Left lung (tissue), 10 donors: ENCODE data around the gene CD79A. TPM values are rescaled to one million over a fixed set of nuclear protein-coding genes. Genes with fewer than 3 reads are reported as not detected.
"Not testable (repeated sequence)": the region's sequence is repeated elsewhere in the genome, so short reads cannot be mapped to it uniquely, and the experiment has no call there.

ENCODE experiments used
- ATAC-seq: fragments of 200-7000 bp; cut with Tn5 transposase; one replicate; pipeline ENCODE4 v1.9.1; 2020; ENCODE audit warnings: moderate library complexity
- DNase-seq, 4 donors: peaks; one replicate each; pipeline ENCODE4 v3.0.0-alpha.2; 2013 to 2020
- H3K27ac ChIP-seq, 2 donors: fragments of 200-600 bp; sonication (generic) in 1 of 2; one replicate each; pipeline versions ENCODE4 v1.5.0 to v1.8.0; 2020 to 2021
- H3K27me3 ChIP-seq, 2 donors: fragments of 200-600 bp; sonication (generic) in 1 of 2; one replicate each; pipeline versions ENCODE4 v1.5.0 to v1.8.0; 2020 to 2021
- H3K36me3 ChIP-seq, 2 donors: fragments of 200-600 bp; sonication (generic) in 1 of 2; one replicate each; pipeline versions ENCODE4 v1.5.0 to v1.8.0; 2020 to 2021
- H3K4me1 ChIP-seq, 2 donors: fragments of 200-600 bp; one replicate each; pipeline ENCODE4 v1.8.0; 2021
- H3K4me3 ChIP-seq, 2 donors: fragments of 200-600 bp; sonication (generic) in 1 of 2; one replicate each; pipeline versions ENCODE4 v1.5.0 to v1.8.0; 2020 to 2021; ENCODE audit warnings: mild to moderate bottlenecking in 1 of 2
- H3K9me3 ChIP-seq, 2 donors: fragments of 200-600 bp; sonication (generic) in 1 of 2; one replicate each; pipeline versions ENCODE4 v1.5.0 to v1.8.0; 2020 to 2021
- CTCF ChIP-seq, 2 donors: fragments of 200-600 bp; sonication (generic) in 1 of 2; IDR thresholded peaks; one replicate each; pipeline versions ENCODE4 v1.5.0 to v1.8.0; 2021; ENCODE audit warnings: antibody characterized with exemption in 2 of 2
- intact Hi-C, 2 donors: fragments of 100-400 bp; cut with DNase I; formaldehyde crosslinking; loops; one replicate each; pipeline versions ENCODE4 v1.11.2 to v1.14.2; 2022
- polyA plus RNA-seq, 6 donors: library from polyadenylated mRNA; unstranded; fragments of 120-200 nt; gene quantifications; one replicate each; pipeline ENCODE4 v1.2.1, GENCODE V29; 2013; ENCODE audit not compliant: insufficient read length in 6 of 6
- total RNA-seq, 2 donors: library from RNA; stranded (reverse); fragmentation: NEBNext Ultra II Directional; extraction: Animal tissue kit (Norgen Biotek cat#: 25700); gene quantifications; one replicate each; pipeline ENCODE4 v1.2.1, GENCODE V29; 2021
- donor health status: DM: no; HTN: yes; CAD: no.
- donor health status: DM: no; HTN: no; CAD: no.

CD79A gene
- total and polyA plus RNA-seq, 8 donors, result 0.51 to 2.3 (median 1.2) TPM

GRCh38 chr19:41871573-41872383 is 5.3 kb upstream of the CD79A start:
- Histone ChIP-seq H3K27me3 (no peaks in the 10 kb centered on the region), H3K27ac (peak overlapping the region in 1 of 2 donors; percentile 74), H3K4me1 (peaks cover 25 to 87% of the 10 kb centered on the region in 2 donors), H3K36me3 (peaks cover 3 to 64% of the 10 kb centered on the region in 2 donors), H3K4me3 (no peak overlapping the region), H3K9me3 (no peaks in the 10 kb centered on the region)
- TF ChIP-seq CTCF (IDR thresholded peaks at IDR 0.05), result no peak
- no peak for DNase-seq
- intact Hi-C loops, result loop anchor here in 1 of 2 donors (5.0 kb wide), 1 partner anchor 66 kb away; no protein-coding TSS in a partner anchor
- ATAC-seq, result no peak

GRCh38 chr19:41872384-41872774 is 4.7 kb upstream of the CD79A start:
- intact Hi-C loops, result loop anchor here in 1 of 2 donors (5.0 kb wide), 1 partner anchor 65 kb away; no protein-coding TSS in a partner anchor
- ATAC-seq (no peak), DNase-seq (no peak)
- no peak for TF ChIP-seq CTCF (IDR thresholded peaks at IDR 0.05)
- peak overlapping the region in 1 of 2 donors; percentile 74 for H3K27ac ChIP-seq
- no peaks in the 10 kb centered on the region for H3K9me3 ChIP-seq
- H3K4me3 ChIP-seq, result no peak overlapping the region
- peaks cover 3 to 58% of the 10 kb centered on the region in 2 donors for H3K36me3 ChIP-seq
- no peaks in the 10 kb centered on the region for H3K27me3 ChIP-seq
- H3K4me1 ChIP-seq, result peaks cover 25 to 87% of the 10 kb centered on the region in 2 donors

- DNase-seq (peak in 3 of 4 donors; percentile 60 to 96 (median 78)), ATAC-seq (peak; percentile 84)
- peaks cover 3 to 52% of the 10 kb centered on the region in 2 donors for H3K36me3 ChIP-seq
- H3K27ac ChIP-seq, result peak overlapping the region in 1 of 2 donors; percentile 74
- no peaks in the 10 kb centered on the region for H3K9me3 ChIP-seq
- peak; percentile 61 to 66 for TF ChIP-seq CTCF (IDR thresholded peaks at IDR 0.05)
- intact Hi-C loops, result loop anchor here in 1 of 2 donors (5.0 kb wide), 1 partner anchor 64 kb away; no protein-coding TSS in a partner anchor
- no peak overlapping the region for H3K4me3 ChIP-seq
- no peaks in the 10 kb centered on the region for H3K27me3 ChIP-seq
- H3K4me1 ChIP-seq, result peaks cover 22 to 87% of the 10 kb centered on the region in 2 donors
These were observed 4.1 kb upstream of the CD79A start for GRCh38 chr19:41872775-41873647.

- intact Hi-C loops, ATAC-seq, H3K9me3 ChIP-seq, H3K27me3 ChIP-seq, H3K4me3 ChIP-seq, DNase-seq: not testable (repeated sequence)
- Histone ChIP-seq H3K36me3 (peaks cover 0 to 23% of the 10 kb centered on the region in 2 donors), H3K4me1 (peaks cover 5 to 69% of the 10 kb centered on the region in 2 donors), H3K27ac (peak overlapping the region in 1 of 2 donors; percentile 78)
These were observed 1.1 kb upstream of the CD79A start for GRCh38 chr19:41875973-41876372.

GRCh38 chr19:41877916-41878905 is 1.1 kb downstream of the CD79A start:
- H3K27ac ChIP-seq, result peak overlapping the region in 1 of 2 donors; percentile 78
- intact Hi-C loops, result no loop called here

More at GRCh38 chr19:41877916-41878905, 1.1 kb downstream of the CD79A start:
- Histone ChIP-seq H3K4me3 (no peak overlapping the region), H3K36me3 (peaks cover 0 to under 1% of the 10 kb centered on the region in 2 donors), H3K4me1 (peaks cover 9 to 62% of the 10 kb centered on the region in 2 donors), H3K9me3 (no peaks in the 10 kb centered on the region), H3K27me3 (no peaks in the 10 kb centered on the region)
- no peak for ATAC-seq
- no peak for DNase-seq
- no peak for TF ChIP-seq CTCF (IDR thresholded peaks at IDR 0.05)
